ENCODE results near the gene AOX1.
"Not testable (repeated sequence)": the region's sequence is repeated elsewhere in the genome, so short reads cannot be mapped to it uniquely, and the experiment has no call there.

AOX1 gene

DNA sequence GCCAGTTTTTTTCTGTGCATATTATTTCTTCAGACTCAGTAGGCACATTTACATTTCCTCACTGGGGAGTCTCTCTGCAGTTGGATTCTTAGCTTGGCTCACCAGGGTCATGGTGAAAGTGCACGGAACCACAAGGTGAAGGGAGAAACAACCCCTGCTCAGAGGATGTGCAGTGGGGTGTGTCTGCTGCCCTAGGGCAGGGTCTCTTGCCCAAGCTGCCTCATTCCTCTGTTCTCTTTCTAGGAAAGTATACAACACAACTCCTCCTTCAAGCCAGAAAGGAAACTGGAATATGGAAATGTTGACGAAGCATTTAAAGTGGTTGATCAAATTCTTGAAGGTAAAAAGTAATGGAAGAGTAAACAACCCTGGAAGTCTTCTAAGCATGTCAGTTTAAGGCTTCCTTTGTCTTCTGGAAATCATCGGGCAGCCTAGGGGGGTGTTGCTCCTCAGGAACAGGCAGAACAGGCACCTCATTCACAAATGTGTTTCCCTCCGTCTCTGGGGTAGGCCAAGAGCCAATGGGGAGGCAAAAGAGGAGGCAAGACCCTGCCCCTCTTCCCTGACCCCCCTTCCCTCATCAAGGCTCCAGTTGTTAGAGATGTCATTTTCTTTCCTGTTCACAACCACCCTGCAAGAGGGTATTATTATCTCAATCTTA is 41.4 kb downstream of the AOX1 start:
- DNase-seq (ENCODE audit: low spot score): no peak

DNA sequence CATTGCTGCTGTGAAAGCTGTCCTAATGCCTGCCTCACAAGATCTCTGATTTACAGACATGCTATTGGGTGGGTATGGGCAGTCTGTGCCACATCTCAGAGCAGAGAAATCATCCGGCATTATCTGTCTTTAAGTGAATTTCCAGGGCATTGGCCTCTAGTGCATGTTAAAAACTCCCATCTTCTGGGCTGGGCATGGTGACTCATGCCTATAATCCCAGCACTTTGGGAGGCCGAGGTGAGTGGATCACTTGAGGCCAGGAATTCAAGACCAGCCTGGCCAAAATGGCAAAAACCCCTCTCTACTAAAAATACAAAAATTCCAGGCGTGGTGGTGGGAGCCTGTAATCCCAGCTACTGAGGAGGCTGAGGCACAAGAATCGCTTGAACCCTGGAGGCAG is 42.6 kb downstream of the AOX1 start:
- DNase-seq (ENCODE audit: low spot score): not testable (repeated sequence)

DNA sequence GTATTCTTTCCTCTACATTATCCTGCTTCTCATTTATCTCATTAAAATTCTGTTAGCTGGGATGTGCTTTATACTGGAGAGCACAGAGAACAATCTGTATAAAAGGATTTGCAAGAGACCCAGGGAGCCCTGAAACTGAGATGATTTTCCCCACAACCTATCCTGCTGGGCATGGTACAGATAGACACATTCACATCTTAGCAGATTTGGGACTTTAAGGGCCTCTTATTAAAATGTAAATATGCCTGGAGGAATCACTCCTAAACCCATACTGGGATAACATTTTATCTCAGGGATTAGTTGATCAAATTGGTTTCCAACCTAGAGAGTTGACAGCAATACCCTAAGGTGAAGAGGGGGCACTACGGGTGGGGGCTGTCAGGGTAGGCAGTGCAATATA is 45.5 kb downstream of the AOX1 start:
- no peak for DNase-seq (ENCODE audit: low spot score)

DNA sequence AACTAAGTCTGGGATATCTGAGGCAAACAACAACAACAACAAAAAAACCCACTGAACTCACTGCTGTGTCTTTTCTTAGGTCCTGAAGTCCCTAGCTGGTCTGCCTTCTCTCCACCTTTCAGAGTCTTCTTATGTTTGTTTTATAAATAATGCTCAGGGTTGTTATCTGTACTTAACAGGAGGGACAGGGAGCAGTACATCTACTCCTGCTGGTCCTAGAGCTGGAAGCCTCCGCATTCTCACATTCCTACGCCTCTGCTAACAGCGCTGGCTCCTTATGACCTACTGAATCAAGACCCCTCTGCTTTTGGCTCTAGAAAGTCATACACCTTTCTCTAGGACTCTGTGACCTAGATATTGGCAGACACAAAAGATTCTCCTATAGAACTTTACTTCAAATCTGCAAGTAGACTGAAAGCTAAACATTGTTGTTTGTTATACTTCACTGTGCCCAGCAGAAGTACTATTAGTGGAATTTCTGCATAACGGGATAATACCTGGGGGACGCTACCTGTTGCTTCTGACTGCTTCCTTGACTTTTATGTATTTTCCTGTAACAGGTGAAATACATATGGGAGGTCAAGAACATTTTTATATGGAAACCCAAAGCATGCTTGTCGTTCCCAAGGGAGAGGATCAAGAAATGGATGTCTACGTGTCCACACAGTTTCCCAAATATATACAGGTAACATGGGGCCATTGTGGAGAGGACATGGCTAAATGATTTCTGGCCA is 48.6 kb downstream of the AOX1 start:
- DNase-seq (ENCODE audit: low spot score): no peak

DNA sequence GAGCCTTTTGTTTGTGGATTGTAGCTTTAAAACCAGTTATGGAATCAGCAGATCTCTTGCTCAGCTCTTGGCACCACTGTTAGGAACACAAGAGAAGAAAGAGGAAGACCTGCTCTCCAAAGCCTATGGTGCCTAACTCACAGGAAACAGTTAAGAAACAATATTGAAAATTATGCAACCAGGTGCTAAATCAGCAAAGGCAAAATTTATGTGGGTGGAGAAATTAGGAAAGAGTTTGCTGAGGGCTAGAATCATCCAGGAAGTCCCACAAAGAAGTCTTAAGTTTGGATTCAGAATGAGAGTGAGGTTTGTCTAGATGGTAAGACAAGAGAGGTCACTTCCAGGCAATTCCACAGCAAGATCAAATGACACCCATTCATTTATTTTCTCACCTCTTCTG is 49.4 kb downstream of the AOX1 start:
- DNase-seq (ENCODE audit: low spot score): no peak

DNA sequence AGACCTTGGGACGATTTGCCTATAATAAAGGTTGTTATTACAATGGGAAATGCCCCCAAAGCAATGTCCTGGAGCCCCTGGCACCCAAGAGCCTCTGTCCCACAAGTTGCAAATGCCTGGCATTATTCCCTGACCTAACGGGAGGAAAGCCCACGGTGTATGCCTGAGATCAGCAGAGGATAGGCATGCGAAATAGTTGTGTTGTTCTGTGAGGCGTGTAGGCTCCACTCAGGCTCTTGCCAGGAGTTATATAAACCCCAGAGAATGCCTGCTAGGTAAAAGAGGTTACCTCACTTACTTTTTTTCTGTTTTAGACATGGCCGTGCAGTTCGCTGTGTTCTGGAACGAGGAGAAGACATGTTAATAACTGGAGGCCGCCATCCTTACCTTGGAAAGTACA is 52.1 kb downstream of the AOX1 start:
- no peak for DNase-seq (ENCODE audit: low spot score)

DNA sequence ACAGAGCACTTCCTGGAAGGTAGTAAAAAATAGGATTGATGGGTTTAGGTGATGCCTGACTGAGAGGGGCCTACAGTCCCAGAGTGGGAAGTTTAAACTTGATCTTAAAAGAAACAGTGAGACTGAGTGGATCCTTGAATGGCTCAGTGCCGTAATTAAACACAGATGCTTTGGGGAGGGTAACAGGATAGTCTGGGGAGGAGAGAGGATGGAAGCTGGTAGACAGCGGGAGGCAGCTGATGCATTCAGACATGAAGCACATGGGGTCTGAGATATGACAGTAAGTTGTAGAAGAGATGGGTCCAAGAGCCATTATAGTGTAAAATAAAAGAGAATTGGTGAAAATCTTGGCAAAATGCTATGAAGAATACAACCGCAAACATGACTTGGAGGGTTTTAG is 54.4 kb downstream of the AOX1 start:
- DNase-seq (ENCODE audit: low spot score): no peak

DNA sequence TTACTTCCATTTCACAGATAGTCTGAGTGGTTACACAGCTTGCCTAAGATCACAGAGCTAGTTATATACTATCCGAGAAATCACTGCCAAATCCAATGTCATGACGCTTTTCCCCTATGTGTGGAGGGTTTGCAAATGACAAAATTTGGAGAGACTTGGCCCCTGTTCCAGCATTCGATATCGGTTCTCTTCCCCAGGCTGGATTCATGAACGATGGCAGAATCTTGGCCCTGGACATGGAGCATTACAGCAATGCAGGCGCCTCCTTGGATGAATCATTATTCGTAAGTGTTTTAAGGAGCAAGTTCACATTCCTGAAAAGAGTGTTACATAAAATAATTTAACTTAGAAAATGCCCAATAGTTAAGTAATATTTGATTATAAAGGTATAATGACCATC is 55.1 kb downstream of the AOX1 start:
- no peak for DNase-seq (ENCODE audit: low spot score)

DNA sequence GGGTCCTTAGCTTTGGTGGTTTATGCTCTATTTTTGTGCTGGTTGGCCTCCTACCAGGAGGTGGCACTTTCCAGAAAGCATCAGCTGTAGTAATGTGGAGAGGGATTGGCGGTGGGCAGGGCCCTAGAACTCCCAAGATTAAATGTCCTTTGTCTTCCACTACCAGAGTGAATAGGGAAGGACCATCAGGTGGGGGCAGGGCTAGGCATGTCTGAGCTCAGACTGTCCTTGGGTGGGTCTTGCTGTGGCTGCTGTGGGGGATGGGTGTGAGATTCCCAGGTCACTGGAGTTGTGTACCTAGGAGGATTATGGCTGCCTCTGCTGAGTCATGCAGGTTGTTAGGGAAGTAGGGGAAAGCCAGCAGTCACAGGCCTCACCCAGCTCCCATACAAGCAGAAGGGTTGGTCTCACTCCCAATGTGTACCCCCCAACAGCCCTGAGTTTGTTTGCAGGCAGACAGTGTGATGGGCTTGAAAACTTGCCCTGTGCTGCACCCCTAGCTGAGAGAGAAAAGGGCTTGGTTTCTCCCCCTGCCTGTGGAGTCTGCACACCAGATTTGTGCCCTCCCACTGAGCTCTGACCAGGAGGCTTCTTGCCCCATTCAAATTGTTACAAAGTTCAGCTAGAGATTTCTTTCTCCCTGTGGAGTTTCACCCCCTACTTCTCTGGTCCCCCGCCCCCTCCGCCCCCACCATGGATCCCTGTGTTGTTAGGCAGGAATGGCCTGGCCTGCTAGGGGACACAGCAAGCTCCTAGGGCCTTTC is 62.9 kb downstream of the AOX1 start:
- not testable (repeated sequence) for DNase-seq (ENCODE audit: low spot score)

DNA sequence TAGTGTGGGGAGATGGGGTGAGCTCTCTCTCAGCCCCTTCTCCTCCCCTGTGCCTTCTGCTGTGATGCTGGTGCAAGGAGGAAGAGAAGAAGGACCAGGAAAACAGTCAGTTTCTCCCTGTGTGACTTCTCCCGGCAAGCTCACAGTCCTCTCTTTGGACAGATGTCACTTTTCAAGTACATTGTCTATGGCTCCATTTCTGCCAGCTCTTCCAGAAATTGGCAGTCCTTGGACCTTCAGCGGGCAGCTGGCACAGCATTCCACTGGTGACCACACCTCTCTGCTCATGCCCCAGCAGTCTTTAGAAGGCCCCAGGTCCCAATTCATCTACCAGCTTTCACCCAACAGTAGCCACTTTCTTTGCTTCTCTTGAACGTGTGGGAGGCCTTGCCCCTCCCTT is 63.9 kb downstream of the AOX1 start:
- no peak for DNase-seq (ENCODE audit: low spot score)

DNA sequence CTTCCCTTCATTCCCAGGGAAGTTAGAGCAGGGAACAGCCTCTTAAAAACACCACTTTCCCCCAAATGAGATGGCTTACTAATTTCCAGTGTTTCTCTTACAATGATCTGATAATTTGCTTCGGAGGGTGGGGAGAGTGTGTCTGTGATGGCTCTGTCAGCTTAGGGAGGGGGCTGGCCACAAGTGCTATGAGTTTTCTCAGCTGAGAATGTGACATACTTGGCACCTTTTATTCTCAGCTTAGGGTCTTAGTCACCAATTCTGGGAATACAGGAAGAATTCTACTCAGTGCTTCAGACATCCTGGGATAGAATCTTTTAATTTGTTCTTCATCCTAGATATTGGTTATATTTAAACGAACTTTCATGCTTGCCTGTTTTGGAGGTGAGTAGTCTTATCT is 64.4 kb downstream of the AOX1 start:
- no peak for DNase-seq (ENCODE audit: low spot score)

DNA sequence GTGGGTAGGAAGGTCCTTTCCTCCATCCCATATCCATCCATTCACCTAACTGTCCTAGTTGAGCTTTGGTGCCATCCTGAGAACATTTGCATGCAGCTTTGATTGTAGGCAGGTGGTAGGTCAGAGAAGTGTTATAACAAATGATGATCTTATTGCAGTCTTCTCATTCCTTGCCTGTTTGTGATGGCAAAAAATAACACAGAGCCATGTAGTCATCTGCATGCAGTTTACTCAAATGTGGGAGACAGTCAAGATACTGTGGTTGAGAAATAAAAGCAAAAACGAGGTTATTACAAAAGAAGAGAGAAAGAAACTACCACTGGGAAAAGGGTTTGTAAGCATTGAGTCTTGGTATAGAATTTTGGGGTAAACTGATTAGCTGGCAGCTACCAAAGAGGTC is 66.3 kb downstream of the AOX1 start:
- no peak for DNase-seq (ENCODE audit: low spot score)

DNA sequence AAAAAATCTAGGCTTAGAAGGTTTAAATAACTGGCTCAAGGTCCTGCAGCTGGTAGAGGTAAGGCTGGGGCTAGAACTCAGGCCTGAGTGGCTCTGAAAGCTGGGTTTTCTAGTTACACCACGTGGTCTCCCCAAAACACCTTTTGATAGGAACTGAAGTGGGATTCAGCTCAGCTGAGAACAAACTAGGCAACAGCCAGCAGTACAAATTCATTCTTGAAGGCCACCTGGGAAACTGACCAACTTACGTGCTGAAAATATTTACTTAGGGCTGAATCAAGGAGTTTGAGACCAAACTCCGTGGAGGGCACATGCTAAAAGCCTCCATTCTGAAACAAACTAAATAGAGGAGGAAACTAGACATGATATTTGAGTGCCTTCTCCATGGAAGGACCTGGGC is 67.2 kb downstream of the AOX1 start:
- no peak for DNase-seq (ENCODE audit: low spot score)

DNA sequence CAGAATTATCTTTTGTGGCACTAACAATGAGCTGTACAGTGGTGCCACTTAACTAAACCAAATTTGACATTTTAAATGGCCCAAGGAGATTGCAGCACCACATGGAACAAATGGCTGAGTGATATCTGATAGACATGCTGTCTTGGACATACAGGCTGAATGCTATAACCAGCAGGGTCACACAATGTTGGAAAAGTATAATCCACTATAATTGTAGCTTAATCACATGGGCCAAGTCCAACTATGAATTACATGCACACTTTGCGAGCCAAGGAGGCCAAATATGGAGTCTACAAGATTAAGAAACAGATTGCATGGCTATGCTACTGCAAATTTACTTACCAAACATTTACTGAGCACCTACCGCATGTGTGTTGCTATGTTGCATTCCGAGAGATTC is 69.0 kb downstream of the AOX1 start:
- no peak for DNase-seq (ENCODE audit: low spot score)

DNA sequence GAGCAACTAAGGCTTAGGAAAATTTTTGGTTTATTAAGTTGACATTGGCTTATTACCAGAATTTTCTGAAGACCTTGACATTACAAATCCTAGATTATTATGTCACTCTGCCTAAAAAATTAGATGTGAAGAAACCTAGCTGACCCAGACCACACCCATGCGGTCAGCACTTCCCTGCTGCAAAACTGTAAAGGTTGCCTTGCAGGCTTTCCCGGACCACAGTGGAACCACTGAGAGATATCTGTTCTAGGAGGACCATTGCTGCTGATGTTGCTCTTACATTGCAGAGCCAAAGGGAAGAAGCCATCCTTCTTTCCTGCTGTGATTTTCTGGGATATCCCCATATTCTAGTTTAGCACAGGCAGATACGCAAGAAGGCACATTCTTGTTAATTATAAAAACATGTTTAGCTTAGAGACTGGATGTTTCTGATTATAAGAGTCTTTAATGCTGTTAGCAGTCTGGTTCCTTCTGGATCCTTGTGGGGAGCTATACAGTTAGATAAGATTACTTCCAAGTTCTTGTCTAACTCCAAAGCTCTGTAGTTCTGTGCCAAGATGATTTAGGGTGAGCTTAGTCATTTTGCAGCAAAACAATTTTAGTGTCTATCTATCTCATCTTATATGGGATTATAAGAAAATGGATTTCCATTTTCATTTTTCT is 70.2 kb downstream of the AOX1 start:
- DNase-seq (ENCODE audit: low spot score): no peak

DNA sequence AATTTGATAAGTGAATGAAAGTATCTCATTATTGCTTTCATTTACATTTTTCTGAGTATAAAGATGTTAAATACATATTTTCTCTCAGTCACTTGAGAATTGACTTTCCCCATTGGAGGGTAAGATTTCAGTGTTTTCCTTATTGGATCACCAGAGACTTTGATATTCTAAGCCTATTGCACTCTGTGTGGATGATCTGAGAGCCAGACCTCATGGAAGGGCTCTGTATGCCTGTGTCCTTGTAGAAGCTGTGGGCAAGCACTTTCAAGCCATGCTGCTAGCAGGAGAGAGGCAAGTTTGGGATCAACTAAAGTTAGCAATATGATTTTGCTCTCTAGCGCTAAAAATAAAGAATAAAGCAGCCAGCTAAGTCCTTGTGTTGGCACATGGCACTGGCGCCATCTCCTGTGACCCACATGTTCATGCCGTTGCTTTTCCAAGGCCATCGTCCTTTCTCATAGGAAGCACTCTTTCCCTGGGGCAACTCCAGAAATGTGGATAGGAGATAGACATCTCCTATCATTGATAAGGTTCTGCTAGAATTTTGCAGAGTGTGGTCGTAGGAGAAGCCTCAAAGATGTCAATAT is 72.6 kb downstream of the AOX1 start:
- no peak for DNase-seq (ENCODE audit: low spot score)

DNA sequence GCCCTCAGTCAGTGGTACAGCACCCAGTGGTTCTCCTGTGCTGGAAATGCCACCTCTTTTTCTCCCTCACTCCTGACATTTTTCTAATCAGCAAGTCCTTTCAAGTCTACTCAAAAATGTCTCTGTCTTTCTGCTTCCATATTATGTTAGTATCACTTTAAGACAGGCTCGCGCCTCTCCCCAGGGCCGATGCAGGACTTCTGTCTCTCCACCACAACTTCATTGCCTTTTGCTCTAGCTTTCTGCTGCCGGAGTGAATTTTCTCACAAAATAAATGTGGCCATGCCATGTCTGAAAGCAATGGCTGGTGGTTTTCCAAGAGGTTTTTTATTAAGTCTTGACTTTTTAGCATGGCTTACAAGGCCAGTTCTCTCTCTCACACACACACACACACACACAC is 73.6 kb downstream of the AOX1 start:
- no peak for DNase-seq (ENCODE audit: low spot score)

DNA sequence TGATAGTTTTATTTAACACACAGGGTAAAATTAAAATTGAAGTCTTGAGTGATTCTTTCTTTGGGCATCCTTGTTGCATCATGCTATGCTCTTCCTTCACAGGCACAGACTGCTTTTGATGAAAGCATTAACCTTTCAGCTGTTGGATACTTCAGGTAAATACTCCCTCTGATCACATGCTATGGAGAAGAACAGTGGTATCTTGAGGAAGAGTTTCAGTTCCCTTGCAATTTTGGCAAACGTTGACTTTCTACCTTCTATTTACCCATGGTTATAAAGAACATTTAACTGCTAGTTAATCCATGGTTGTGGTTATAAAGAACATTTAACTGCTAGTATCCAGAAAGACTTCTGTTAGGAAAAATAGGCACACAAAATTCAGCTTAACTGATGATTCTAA is 75.7 kb downstream of the AOX1 start:
- DNase-seq (ENCODE audit: low spot score): no peak

DNA sequence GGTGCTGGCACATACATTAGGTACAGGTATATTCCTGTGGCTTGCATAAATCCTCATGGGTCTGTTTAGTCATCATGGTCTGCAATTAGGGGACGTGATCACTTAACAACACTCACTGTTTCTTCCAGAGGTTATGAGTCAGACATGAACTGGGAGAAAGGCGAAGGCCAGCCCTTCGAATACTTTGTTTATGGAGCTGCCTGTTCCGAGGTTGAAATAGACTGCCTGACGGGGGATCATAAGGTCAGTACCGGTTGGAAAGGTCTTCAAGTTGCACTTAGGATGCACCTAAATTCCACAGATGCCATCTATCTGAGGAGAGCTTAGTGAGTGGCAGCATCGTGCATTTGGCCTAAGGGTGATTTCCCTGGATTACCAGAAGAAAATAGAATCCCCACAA is 76.9 kb downstream of the AOX1 start:
- no peak for DNase-seq (ENCODE audit: low spot score)

DNA sequence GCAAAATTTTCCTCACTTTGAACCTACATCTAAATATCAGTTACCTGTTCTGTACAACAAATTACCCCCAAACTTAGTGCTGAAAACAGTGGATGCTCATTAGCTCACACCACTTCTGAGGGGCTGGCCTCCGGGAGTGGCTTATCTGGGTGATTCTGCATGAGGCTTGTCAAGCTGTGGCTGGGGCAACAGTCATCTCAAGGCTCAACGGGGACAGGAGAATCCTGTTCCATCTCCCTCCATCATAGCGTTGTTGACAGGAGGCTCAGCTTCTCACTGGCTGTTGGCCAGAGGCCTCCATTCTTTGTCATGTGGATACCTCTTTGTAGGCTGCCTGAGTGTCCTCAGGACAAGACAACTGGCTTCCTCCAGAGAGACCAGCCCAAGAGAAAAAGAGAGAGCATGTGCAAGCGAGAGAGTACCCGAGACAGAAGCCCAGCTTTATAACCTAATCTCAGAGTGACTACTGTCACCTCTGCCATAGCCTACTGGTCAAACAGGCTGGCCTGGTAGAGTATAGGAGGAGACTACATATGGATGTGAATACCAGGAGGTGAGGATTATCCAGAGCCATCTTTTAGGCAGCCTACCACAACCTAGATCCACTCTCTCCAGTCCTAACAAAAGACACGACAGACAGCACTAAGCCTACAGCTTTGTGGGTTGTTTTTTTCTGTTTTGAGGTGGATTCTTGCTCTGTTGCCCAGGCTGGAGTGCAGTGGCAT is 79.1 kb downstream of the AOX1 start:
- DNase-seq (ENCODE audit: low spot score): no peak

DNA sequence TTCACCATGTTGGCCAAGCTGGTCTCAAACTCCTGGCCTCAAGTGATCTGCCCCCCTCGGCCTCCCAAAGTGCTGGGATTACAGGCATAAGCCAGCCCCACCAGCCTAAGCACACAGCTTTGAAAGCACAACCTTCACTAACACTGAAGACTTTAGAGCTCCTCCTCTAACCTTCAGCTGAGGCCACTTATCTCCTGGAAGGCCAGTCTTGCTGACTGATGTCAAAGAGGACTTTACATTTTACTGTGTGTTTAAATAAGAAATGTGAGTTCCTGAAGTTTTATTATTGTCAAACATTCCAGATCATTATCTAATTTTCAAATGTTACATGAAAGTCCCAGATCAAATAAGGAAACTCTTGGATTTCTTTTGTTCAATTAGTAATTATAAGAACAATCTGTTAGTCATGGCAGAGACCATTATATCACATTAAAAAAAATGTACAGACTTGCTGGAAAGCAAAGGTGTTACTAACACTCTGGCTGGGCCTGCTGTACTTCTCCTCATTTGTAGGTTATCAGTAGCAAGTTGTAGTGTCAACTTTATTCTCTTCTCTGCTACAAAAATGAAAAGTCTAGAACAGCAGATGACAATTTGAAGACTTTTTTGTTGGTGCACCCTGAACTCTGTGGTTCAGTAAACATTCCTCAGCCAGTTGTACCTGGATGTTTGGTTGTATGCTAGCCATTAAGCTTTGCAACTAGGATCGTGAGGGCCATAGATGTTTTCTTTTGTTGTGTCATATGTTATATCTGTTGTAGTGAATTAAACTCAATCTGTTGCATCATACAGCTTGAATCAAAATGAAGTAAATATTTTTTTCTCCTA is 80.0 kb downstream of the AOX1 start:
- no peak for DNase-seq (ENCODE audit: low spot score)

All from activated CD4-positive, alpha-beta T cell treated with anti-CD3 and anti-CD28 coated beads, Interleukin-2, Interleukin-4, amounts not matched to agents 100 ng/mL and 50 ng/mL, durations not matched to agents 16 hours and 8 hours (primary cell).